ENCODE data around the gene DCHS2.

DCHS2 gene

DNA sequence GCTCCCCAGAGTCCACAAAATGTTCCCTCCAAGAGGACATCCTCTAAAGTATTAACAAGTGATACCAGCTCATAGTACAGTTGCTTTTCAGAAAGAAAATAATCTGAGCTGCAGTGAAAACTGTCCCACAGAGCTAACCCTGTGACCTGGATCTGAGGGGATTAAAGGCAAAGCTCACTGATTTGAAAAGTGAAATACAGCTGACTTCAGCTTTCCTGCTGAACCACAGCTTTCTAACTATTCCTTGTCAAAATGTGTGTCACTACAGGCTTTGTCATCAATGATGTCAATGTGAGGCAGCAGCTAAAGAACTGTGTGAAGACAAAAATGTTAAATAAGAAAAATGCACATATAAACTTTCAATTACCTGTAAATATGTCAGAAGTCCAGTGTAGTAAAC is 36.9 kb downstream of the DCHS2 start:
- no peak overlapping the region for H3K27ac ChIP-seq
- no peak overlapping the region for H3K4me3 ChIP-seq
- no peaks in the 10 kb centered on the region for H3K9me3 ChIP-seq
- intact Hi-C loops (cut with DNase I; ENCODE audit: low total_unique reads): no loop called here
- no peaks in the 10 kb centered on the region for H3K4me1 ChIP-seq
- TF ChIP-seq, protein P1, sequence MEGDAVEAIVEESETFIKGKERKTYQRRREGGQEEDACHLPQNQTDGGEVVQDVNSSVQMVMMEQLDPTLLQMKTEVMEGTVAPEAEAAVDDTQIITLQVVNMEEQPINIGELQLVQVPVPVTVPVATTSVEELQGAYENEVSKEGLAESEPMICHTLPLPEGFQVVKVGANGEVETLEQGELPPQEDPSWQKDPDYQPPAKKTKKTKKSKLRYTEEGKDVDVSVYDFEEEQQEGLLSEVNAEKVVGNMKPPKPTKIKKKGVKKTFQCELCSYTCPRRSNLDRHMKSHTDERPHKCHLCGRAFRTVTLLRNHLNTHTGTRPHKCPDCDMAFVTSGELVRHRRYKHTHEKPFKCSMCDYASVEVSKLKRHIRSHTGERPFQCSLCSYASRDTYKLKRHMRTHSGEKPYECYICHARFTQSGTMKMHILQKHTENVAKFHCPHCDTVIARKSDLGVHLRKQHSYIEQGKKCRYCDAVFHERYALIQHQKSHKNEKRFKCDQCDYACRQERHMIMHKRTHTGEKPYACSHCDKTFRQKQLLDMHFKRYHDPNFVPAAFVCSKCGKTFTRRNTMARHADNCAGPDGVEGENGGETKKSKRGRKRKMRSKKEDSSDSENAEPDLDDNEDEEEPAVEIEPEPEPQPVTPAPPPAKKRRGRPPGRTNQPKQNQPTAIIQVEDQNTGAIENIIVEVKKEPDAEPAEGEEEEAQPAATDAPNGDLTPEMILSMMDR (IDR thresholded peaks at IDR 0.05): no peak
- no peak for DNase-seq
- no peaks in the 10 kb centered on the region for H3K27me3 ChIP-seq
- no peaks in the 10 kb centered on the region for H3K36me3 ChIP-seq

DNA sequence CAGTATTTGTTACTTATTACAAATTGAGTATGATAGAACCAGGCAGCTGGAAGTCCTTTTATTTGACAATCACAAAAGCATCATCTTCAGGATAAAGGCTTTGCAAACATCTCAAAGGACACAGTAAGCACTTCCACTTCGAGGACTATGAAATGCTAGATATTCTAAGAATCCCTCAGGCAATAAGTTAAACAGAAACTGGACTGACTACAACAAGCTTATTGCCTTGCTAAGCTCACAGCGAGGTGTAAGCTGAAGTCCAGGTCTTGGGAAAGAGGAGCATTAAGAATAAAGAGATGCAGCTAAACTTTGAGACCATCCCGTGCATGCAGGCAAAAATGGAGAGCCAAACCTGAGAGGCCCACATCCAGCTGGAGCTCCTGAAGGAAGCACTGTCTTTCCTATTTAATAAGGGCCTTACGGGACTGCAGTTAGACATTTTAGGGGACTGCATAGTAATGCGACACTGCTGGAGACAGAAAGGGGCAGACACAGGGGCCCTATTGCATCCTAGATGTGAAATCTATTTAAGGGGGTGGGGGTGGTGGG is 38.7 kb downstream of the DCHS2 start:
- Histone ChIP-seq H3K4me3 (no peak overlapping the region), H3K27ac (no peak overlapping the region), H3K9me3 (no peaks in the 10 kb centered on the region), H3K27me3 (no peaks in the 10 kb centered on the region), H3K4me1 (no peaks in the 10 kb centered on the region), H3K36me3 (no peaks in the 10 kb centered on the region)
- TF ChIP-seq, protein P1 (IDR thresholded peaks at IDR 0.05): no peak
- DNase-seq: no peak
- intact Hi-C loops (cut with DNase I; ENCODE audit: low total_unique reads): no loop called here

DNA sequence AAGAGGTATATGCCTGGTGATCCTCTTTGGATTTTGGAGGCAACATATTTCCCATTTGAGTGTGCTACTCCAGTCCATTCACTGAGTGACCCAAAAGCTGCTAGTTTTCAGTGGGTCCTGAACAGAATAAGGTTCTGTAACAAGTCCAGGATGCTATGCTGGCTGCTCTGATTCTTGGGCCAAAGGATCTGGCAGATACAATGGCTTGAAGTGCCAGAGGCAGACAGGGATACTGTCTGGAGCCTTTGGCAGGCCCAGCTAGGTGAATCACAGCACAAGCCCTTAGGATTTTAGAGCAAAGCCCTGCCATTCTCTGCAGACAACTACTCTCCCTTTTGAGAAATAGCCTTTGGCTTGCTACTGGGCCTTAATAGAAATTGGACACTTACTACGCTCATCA is 40.6 kb downstream of the DCHS2 start:
- TF ChIP-seq, protein P1 (IDR thresholded peaks at IDR 0.05): no peak
- DNase-seq: no peak
- H3K4me1 ChIP-seq: no peaks in the 10 kb centered on the region
- H3K36me3 ChIP-seq: no peaks in the 10 kb centered on the region
- H3K9me3 ChIP-seq: no peaks in the 10 kb centered on the region
- intact Hi-C loops (cut with DNase I; ENCODE audit: low total_unique reads): no loop called here
- H3K4me3 ChIP-seq: no peak overlapping the region
- H3K27ac ChIP-seq: no peak overlapping the region
- no peaks in the 10 kb centered on the region for H3K27me3 ChIP-seq

DNA sequence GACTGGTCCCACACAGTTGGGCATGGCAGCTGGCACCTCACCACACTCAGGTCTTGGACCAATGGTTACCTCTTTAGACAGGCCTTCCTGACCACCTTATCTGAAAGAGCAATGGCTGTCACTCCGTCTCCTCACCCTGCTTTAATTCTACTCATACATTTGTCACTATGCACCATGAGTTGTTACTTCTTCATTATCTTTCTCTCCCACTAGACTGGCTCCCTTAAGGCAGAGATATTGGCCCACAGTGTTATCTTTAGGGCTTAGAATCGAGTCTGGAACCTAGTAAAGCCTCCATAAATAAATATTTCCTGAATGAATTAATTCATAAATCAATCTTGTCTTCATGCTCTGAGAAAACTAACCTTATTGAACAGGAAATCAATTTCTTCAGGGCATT is 46.6 kb downstream of the DCHS2 start:
- H3K4me3 ChIP-seq: no peak overlapping the region
- TF ChIP-seq, protein P1 (IDR thresholded peaks at IDR 0.05): no peak
- no peaks in the 10 kb centered on the region for H3K27me3 ChIP-seq
- no peaks in the 10 kb centered on the region for H3K36me3 ChIP-seq
- DNase-seq: no peak
- intact Hi-C loops (cut with DNase I; ENCODE audit: low total_unique reads): no loop called here
- H3K4me1 ChIP-seq: no peaks in the 10 kb centered on the region
- no peak overlapping the region for H3K27ac ChIP-seq
- H3K9me3 ChIP-seq: no peaks in the 10 kb centered on the region

DNA sequence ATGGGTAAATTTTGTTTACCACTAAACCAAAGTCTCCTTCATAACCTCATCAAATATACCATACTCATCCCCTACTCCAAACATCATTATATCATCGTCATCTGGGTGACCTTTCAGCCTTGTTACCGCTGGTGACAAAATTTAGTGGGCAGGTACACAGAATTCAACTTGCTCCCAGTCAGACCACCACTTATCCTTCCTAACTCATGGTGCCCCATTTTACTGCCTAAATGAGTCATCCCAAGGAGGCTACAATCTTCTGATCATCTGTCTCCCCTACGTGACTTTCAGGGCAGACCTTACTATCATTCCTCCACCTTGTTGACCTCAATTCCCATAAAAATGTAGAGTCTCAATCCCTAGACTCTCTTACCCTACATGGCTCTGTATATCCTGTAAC is 49.6 kb downstream of the DCHS2 start:
- no peaks in the 10 kb centered on the region for H3K27me3 ChIP-seq
- H3K4me3 ChIP-seq: no peak overlapping the region
- TF ChIP-seq, protein P1 (IDR thresholded peaks at IDR 0.05): no peak
- no peak overlapping the region for H3K27ac ChIP-seq
- H3K4me1 ChIP-seq: no peaks in the 10 kb centered on the region
- no peak for DNase-seq
- intact Hi-C loops (cut with DNase I; ENCODE audit: low total_unique reads): no loop called here
- no peaks in the 10 kb centered on the region for H3K9me3 ChIP-seq
- no peaks in the 10 kb centered on the region for H3K36me3 ChIP-seq

DNA sequence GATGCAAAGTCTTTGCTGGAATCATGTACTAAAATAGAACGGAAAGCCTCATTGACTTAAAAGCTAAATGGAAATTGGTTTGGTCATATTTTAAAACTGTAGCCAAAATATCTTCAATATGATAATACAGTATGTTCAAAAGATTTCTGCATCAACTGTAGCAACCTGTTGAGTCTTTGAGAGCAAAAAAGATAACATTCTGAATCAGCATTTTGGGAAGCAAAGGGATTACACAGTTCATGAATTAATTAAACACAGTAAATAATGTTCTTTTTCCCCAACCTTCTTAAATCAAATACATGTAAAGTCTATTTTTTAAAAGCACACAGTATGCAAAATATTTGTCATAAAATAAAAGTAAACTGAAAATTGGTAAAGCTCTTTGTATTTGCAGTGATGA is 50.5 kb downstream of the DCHS2 start:
- TF ChIP-seq, protein P1 (IDR thresholded peaks at IDR 0.05): no peak
- H3K27ac ChIP-seq: no peak overlapping the region
- no peaks in the 10 kb centered on the region for H3K4me1 ChIP-seq
- no peaks in the 10 kb centered on the region for H3K27me3 ChIP-seq
- no peaks in the 10 kb centered on the region for H3K36me3 ChIP-seq
- intact Hi-C loops (cut with DNase I; ENCODE audit: low total_unique reads): no loop called here
- DNase-seq: no peak
- H3K9me3 ChIP-seq: no peaks in the 10 kb centered on the region
- no peak overlapping the region for H3K4me3 ChIP-seq
